ENCODE data around the gene NECTIN1.

GRCh38 chr11:119697882-119698281 is 31.1 kb downstream of the NECTIN1 start:
- no peak for TF ChIP-seq CTCF (IDR thresholded peaks at IDR 0.05; ENCODE audit: insufficient read depth, low read length, poor library complexity, severe bottlenecking)
- TF ChIP-seq EZH2phosphoT487 (conservative IDR thresholded peaks at IDR 0.05; ENCODE audit: low read length): no peak
